HCT116 (cell line): ENCODE measurements around the gene DPF3. TPM values are rescaled to one million over a fixed set of nuclear protein-coding genes. Genes with fewer than 3 reads are reported as not detected.

Experiments
- ATAC-seq: fragments of 200-7000 bp; cut with Tn5 transposase; 2 replicates; pipeline ENCODE4 v1.9.1; 2020; ENCODE audit warnings: mild to moderate bottlenecking, moderate library complexity
- BruUV-seq: library from RNA; stranded (reverse); fragments of 400-500 nt; replicated peaks from 2 replicates; lab custom pipeline; 2021; lab: Mats Ljungman, UMichigan
- CTCF ChIA-PET: fragments of 300-600 bp; sonication (Branson Sonifier 250); formaldehyde crosslinking; loops from one replicate; lab custom pipeline; 2021; ENCODE audit warnings: antibody characterized with exemption; lab: Charles Lee
- POLR2A ChIA-PET: fragments of 300-600, 350-600 bp; sonication (Branson Sonifier 250); formaldehyde crosslinking; loops from one replicate; lab custom pipeline; 2021; ENCODE audit warnings: antibody characterized with exemption; lab: Charles Lee
- RAD21 ChIA-PET, 2 experiments: fragments of 300-600 bp; sonication (Branson Sonifier 250); formaldehyde crosslinking; loops; one replicate each; lab custom pipeline; 2023; ENCODE audit warnings: low total read pairs in 2 of 2; ENCODE audit not compliant: uncharacterized antibody in 2 of 2, unreplicated experiment in 2 of 2, low non-redundant PET in 1 of 2; lab: Charles Lee
- DNase-seq: peaks from one replicate; pipeline ENCODE4 v3.0.0-alpha.2; 2010; ENCODE audit warnings: low read depth, low spot score
- H2AFZ ChIP-seq: fragments of 200-600 bp; shearing (Covaris generic), sonication (generic); 2 replicates; pipeline ENCODE4 v1.6.1; 2017; ENCODE audit warnings: low read depth, mixed run types, mixed read lengths, antibody characterized with exemption, low read length; ENCODE audit not compliant: poor library complexity, severe bottlenecking
- H3K27ac ChIP-seq: 2 replicates; pipeline ENCODE4 v1.5.1; 2012; ENCODE audit warnings: low read depth, low read length
- H3K27me3 ChIP-seq: fragments of 200-600 bp; sonication (generic); 2 replicates; pipeline ENCODE4 v1.6.1; 2016; ENCODE audit warnings: mixed run types, low read length, mixed read lengths; ENCODE audit not compliant: insufficient read depth
- H3K36me3 ChIP-seq, 2 experiments: fragments of 200-500 bp in 1 of 2; fragments of 200-600 bp in 1 of 2; sonication (Bioruptor generic) in 1 of 2; sonication (generic) in 1 of 2; 2 replicates each; pipeline versions ENCODE4 v1.5.1 to v1.6.1; 2014 to 2016; ENCODE audit warnings: low read length in 2 of 2, inconsistent platforms in 1 of 2, mixed read lengths in 1 of 2, mixed run types in 1 of 2; ENCODE audit not compliant: insufficient read depth in 2 of 2, control insufficient read depth in 1 of 2
- H3K4me1 ChIP-seq, 2 experiments: fragments of 200-600 bp in 1 of 2; sonication (generic) in 1 of 2; 2 replicates each; pipeline versions ENCODE4 v1.5.1 to v1.6.1; 2012 to 2017; ENCODE audit warnings: low read length in 2 of 2, inconsistent platforms in 1 of 2, mild to moderate bottlenecking in 1 of 2, mixed read lengths in 1 of 2, mixed run types in 1 of 2, moderate library complexity in 1 of 2; ENCODE audit not compliant: insufficient read depth in 2 of 2, control insufficient read depth in 1 of 2
- H3K4me2 ChIP-seq: fragments of 200-600 bp; sonication (generic); 2 replicates; pipeline ENCODE4 v1.6.1; 2017; ENCODE audit warnings: mixed run types, low read length, mixed read lengths
- H3K4me3 ChIP-seq, 2 experiments: fragments of 200-600 bp in 1 of 2; sonication (generic) in 1 of 2; replicated peaks in 1 of 2; 2 replicates each; pipeline ENCODE4 v1.5.1; 2011 to 2016; ENCODE audit warnings: low read length in 2 of 2, control low read depth in 1 of 2, low read depth in 1 of 2, mild to moderate bottlenecking in 1 of 2, mixed read lengths in 1 of 2, mixed run types in 1 of 2
- H3K79me2 ChIP-seq: fragments of 200-600 bp; sonication (generic); 2 replicates; pipeline ENCODE4 v1.6.1; 2017; ENCODE audit warnings: mild to moderate bottlenecking, mixed run types, low read length, moderate library complexity, mixed read lengths; ENCODE audit not compliant: insufficient read depth
- H3K9ac ChIP-seq: fragments of 200-600 bp; sonication (generic); 2 replicates; pipeline ENCODE4 v1.6.1; 2016; ENCODE audit warnings: low read length, mixed read lengths
- H3K9me2 ChIP-seq: fragments of 200-600 bp; sonication (generic), shearing (Covaris generic); 2 replicates; pipeline ENCODE4 v1.6.1; 2017; ENCODE audit warnings: mixed run types, mild to moderate bottlenecking, moderate library complexity; ENCODE audit not compliant: insufficient read depth
- H3K9me3 ChIP-seq, 2 experiments: fragments of 200-500 bp in 1 of 2; fragments of 200-600 bp in 1 of 2; sonication (Bioruptor generic) in 1 of 2; sonication (generic) in 1 of 2; 2 replicates each; pipeline ENCODE4 v1.6.1; 2014 to 2017; ENCODE audit warnings: low read length in 2 of 2, mixed read lengths in 2 of 2, inconsistent platforms in 1 of 2, low read depth in 1 of 2, mild to moderate bottlenecking in 1 of 2, mixed run types in 1 of 2, moderate library complexity in 1 of 2; ENCODE audit not compliant: control insufficient read depth in 1 of 2, insufficient read depth in 1 of 2
- H4K20me1 ChIP-seq: fragments of 200-600 bp; sonication (generic), shearing (Covaris generic); 2 replicates; pipeline ENCODE4 v1.6.1; 2017; ENCODE audit warnings: mixed run types, mild to moderate bottlenecking, moderate library complexity; ENCODE audit not compliant: insufficient read depth
- ATF3 ChIP-seq: IDR thresholded peaks from 2 replicates; pipeline ENCODE4 v1.6.1; 2012
- CBX3 ChIP-seq: IDR thresholded peaks from 2 replicates; pipeline ENCODE4 v1.6.1; 2012; ENCODE audit warnings: low read depth
- CEBPB ChIP-seq: IDR thresholded peaks from 2 replicates; pipeline ENCODE4 v1.6.1; 2012; ENCODE audit warnings: low read depth
- CTCF ChIP-seq, 3 experiments: fragments of 200-600 bp in 1 of 3; sonication (generic) in 1 of 3; IDR thresholded peaks in 2 of 3; conservative IDR thresholded peaks in 1 of 3; 2 replicates each; pipeline ENCODE4 v1.5.1; 2012 to 2017; ENCODE audit warnings: low read depth in 2 of 3, low read length in 2 of 3, antibody characterized with exemption in 1 of 3, borderline replicate concordance in 1 of 3, control low read depth in 1 of 3, mild to moderate bottlenecking in 1 of 3, mixed read lengths in 1 of 3, mixed run types in 1 of 3, moderate library complexity in 1 of 3; ENCODE audit not compliant: insufficient read depth in 1 of 3
- EZH2 ChIP-seq: fragments of 200-600 bp; sonication (generic); IDR thresholded peaks from 2 replicates; pipeline ENCODE4 v1.6.1; 2017; ENCODE audit warnings: antibody characterized with exemption, mixed run types
- MAX ChIP-seq: IDR thresholded peaks from 2 replicates; pipeline ENCODE4 v1.6.1; 2012
- POLR2A ChIP-seq: IDR thresholded peaks from 2 replicates; pipeline ENCODE4 v1.7.0; 2011; ENCODE audit warnings: borderline replicate concordance; ENCODE audit not compliant: insufficient read depth, insufficient read length; ENCODE audit errors: extremely low read depth
- POLR2AphosphoS5 ChIP-seq: IDR thresholded peaks from 2 replicates; pipeline ENCODE4 v1.6.1; 2011; ENCODE audit warnings: mild to moderate bottlenecking, low read depth, low read length, moderate library complexity
- RAD21 ChIP-seq: IDR thresholded peaks from 2 replicates; pipeline ENCODE4 v1.6.1; 2012; ENCODE audit warnings: low read depth, mild to moderate bottlenecking
- REST ChIP-seq: IDR thresholded peaks from 2 replicates; pipeline ENCODE4 v1.6.1; 2012; ENCODE audit warnings: low read depth
- SIN3A ChIP-seq: IDR thresholded peaks from 2 replicates; pipeline ENCODE4 v1.6.1; 2012; ENCODE audit warnings: low read depth
- SP1 ChIP-seq: IDR thresholded peaks from 2 replicates; pipeline ENCODE4 v1.6.1; 2012; ENCODE audit warnings: low read depth
- SRF ChIP-seq: IDR thresholded peaks from 2 replicates; pipeline ENCODE4 v1.6.1; 2012; ENCODE audit warnings: low read depth
- TCF7L2 ChIP-seq: IDR thresholded peaks from 2 replicates; pipeline ENCODE4 v1.7.0; 2011; ENCODE audit warnings: borderline replicate concordance, inconsistent platforms; ENCODE audit not compliant: insufficient read depth, insufficient read length; ENCODE audit errors: extremely low read depth
- YY1 ChIP-seq: IDR thresholded peaks from 2 replicates; pipeline ENCODE4 v1.6.1; 2011; ENCODE audit warnings: low read length, low read depth, moderate library complexity, mild to moderate bottlenecking; ENCODE audit not compliant: insufficient replicate concordance; ENCODE audit errors: extremely low read depth
- ZFX ChIP-seq: fragments of 450-650 bp; IDR thresholded peaks from 2 replicates; pipeline ENCODE4 v1.6.1; 2017
- ZNF274 ChIP-seq: fragments of 200-500 bp; sonication (Bioruptor generic); IDR thresholded peaks from 2 replicates; pipeline ENCODE4 v1.6.1; 2014; ENCODE audit warnings: mild to moderate bottlenecking, low read depth, low read length, inconsistent platforms
- intact Hi-C: fragments of 100-400 bp; cut with micrococcal nuclease; formaldehyde crosslinking; loops from 2 replicates; pipeline ENCODE4 v1.10.0; 2022
- total RNA-seq: library from RNA; stranded (reverse); gene quantifications from one replicate; pipeline ENCODE4 v1.2.1, GENCODE V29; 2021; ENCODE audit not compliant: unreplicated experiment

DPF3 gene
- total RNA-seq, 1 experiment from 2014 or later: 0.27 TPM

- H3K9me2 ChIP-seq: no peaks in the 10 kb centered on the region
- intact Hi-C loops: no loop called here
- no peak overlapping the region for H2AFZ ChIP-seq
- CTCF ChIA-PET: no interaction called here
- H3K4me1 ChIP-seq: no peaks in the 10 kb centered on the region
- H3K27ac ChIP-seq: no peak overlapping the region
- H3K79me2 ChIP-seq: no peaks in the 10 kb centered on the region
- no peak for DNase-seq
- no peaks in the 10 kb centered on the region for H3K27me3 ChIP-seq
- no peak for TF ChIP-seq POLR2AphosphoS5
- no peak for TF ChIP-seq SIN3A
- no peak for TF ChIP-seq EZH2
- TF ChIP-seq ATF3: no peak
- no peak for TF ChIP-seq REST
- TF ChIP-seq SP1: no peak
- TF ChIP-seq CTCF (IDR thresholded peaks at IDR 0.05 in 2 of 3, conservative IDR thresholded peaks at IDR 0.05 in 1 of 3; ENCODE audit: borderline replicate concordance in 1 of 3, insufficient read depth in 1 of 3, low read depth in 2 of 3, low read length in 2 of 3): no peak
- TF ChIP-seq CBX3: no peak
- TF ChIP-seq ZFX: no peak
- TF ChIP-seq MAX: no peak
- no peak for TF ChIP-seq POLR2A
- no peak for TF ChIP-seq TCF7L2
- no peak for TF ChIP-seq ZNF274
- no peak for TF ChIP-seq RAD21
- TF ChIP-seq CEBPB: no peak
- no peak for TF ChIP-seq SRF
- TF ChIP-seq YY1: no peak
- no peak for ATAC-seq
- no peaks in the 10 kb centered on the region for H3K36me3 ChIP-seq
- POLR2A ChIA-PET: interaction anchor here (0.6 kb wide), 1 partner anchor 49 kb away, joined by 3 read pairs; no protein-coding TSS in a partner anchor
- RAD21 ChIA-PET: no interaction called here
- BruUV-seq: no TSS peak
- no peak overlapping the region for H3K4me3 ChIP-seq
- H3K9ac ChIP-seq: no peak overlapping the region
- H4K20me1 ChIP-seq: no peaks in the 10 kb centered on the region
- no peak overlapping the region for H3K4me2 ChIP-seq
- H3K9me3 ChIP-seq: peaks cover 0 to 16% of the 10 kb centered on the region in 2 experiments; a peak in 2 of 4 replicates
Observed at GRCh38 chr14:72755766-72756165, 138.1 kb downstream of the DPF3 start.
